Measurements from ENCODE around the gene TGM5.

The TGM5 gene

DNA sequence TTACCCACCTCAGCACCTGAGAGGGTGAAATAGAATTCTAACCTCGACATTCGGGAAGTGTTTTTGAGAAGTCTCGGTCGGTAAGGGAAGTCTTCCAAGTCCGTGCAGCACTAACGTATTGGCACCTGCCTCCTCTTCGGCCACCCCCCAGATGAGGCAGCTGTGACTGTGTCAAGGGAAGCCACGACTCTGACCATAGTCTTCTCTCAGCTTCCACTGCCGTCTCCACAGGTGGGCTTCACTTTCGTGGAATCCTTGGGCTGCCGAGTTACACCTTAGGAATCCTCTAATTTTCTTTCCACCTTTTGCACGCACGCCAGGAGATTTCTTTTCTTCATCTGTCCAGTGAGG lies 80.8 kb downstream of the TGM5 start:
- no peak for DNase-seq

DNA sequence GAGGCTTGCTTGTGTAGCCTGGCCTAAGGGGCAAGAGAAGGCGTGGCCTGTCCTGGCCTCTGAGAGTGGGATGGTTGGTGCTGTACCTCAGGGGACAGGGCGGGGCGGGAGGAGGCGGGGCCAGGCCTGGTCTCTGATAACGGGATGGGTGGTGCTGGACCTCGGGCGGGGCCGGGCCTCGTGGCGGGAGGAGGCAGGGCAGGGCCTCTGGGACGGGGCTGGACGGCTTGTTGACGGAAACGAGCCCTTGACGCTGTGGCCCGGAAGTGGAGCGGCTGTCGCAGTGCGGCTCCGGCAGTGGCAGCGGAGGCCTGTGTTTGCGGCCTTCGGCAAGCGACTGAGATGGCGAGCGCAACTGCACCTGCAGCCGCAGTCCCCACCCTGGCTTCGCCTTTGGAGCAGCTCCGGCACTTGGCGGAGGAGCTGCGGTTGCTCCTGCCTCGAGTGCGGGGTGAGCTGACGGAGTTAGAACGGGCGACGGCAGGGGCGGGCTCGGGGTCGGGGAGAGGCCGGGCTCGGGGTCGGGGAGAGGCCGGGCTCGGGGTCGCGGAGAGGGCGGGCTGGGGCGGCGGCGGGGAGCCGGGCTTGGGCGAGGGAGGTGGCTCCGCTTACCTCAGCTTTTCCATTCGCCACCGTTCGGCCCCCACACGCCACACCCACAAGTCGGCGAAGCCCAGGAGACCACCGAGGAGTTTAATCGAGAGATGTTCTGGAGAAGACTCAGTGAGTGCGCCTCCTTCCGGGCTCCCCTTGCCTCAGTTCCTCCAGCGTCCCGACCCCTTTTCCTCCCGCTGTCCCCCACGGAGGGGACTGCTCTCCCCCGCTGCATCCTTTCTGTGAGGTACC lies 81.3 kb downstream of the TGM5 start, which contains the start of gene CCNDBP1:
TSS of gene CCNDBP1 (plus strand) at position 247 of the 846 bp plus-strand sequence. CDS start at position 343, 96 bp downstream.
- peak; percentile 86 for DNase-seq

DNA sequence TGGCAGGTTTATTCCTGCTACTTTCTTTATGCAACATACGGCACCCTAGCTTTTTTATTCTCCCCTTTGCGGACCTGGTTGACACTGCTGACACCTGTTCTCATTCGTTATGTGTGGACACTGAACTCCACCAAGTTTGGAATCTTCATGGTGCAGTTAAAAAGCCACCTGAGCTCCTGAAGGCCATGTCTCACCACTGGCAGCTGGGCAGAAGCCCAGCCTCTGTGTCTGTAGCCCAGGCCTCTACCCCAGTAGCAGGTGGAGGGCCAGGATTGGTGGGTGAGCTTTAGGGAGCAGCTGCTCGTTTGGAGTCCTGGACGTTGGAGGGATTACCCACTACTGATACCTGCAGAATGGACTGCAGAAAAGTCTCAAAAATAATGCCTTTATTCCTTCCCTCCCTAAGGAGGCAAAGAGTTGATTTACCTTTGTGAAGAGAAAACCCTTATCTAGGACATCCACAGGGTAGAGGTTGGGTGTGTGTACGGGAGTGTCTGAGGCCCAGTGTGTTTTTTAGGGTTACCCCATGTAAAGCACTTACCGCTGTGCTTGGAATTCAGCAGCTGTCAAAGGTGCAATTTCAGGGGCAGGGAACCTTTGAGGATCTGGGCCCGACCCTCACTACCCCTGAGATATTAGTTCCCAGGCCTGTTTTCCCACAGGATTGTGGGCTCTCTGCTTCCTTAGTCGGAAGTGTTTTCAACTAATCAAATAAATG lies 82.2 kb downstream of the TGM5 start:
- no peak for DNase-seq

DNA sequence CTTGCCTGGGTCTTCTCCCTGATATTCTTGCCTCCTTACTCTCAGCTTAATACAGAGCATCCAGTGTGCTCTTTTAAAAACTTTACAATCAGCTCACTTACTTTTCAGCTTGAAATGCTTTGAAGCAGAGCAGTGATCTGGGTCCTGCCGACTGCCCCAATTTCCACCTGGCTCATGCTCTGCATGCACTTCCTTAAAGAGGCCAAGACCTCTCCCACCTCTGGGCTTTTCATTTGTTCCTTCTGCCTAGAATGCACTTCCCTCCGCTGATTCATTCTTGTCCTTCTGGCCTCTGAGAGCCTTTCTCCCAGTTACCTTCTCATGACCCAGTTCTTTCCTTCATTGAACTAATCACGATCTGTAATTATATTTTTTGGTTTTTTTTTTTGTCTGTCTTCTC lies 83.5 kb downstream of the TGM5 start:
- DNase-seq, result no peak
